ENCODE data around the gene CDKL4.

- TF ChIP-seq CTCF (IDR thresholded peaks at IDR 0.05) (no peak), POLR2A (IDR thresholded peaks at IDR 0.05) (no peak)
These were observed 19.9 kb downstream of the CDKL4 start for GRCh38 chr2:39223909-39224308.
